GM18520 (cell line): ENCODE results near the gene ATG13.

ENCODE experiments used
- ATAC-seq: cut with Tn5 transposase; IDR thresholded peaks from one replicate; pipeline ENCODE4 v1.9.1; 2021; ENCODE audit not compliant: unreplicated experiment

ATG13 gene

DNA sequence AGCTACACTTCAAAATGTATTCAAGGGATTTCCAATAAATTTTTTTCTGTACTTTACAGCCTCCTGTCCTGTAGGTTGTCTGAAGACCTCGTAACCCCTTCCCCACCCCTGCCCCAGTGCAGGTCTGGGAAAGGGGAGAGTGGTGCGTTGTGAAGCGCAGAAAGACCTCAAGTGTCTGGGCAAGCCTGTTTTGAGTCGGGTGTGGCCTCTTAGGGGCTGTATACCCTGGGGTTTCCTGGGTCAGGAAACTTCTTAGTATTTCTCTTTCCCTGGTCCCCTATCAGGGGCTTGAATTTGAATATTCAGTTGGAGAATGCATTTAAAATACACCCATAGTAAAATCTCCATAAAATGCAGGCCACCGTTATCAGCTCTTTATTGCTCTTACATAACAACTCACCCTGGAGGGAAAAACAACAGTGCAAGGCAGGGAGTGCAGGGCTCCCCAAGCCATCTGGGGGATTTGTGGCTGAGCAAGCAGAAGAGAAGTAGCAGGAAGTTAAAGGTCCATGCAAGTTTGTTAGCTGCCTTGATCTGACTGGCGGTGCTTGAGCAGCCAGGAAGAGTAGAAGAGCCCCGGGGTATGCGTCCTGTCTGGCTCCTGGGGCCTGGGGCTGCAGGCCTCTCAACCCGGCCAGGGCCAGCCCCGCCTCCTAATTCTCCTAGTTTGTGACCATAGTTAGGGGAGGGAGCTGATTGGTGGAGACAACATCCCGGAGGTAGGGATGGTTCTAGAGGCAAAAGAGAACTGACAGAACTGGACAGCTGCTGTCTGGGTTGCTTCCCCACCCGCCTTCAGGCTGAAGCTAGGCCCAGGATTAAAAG lies 57.3 kb downstream of the ATG13 start:
- no peak for ATAC-seq

GRCh38 chr11:46675288-46675851 lies 58.0 kb downstream of the ATG13 start:
- ATAC-seq = no peak

DNA sequence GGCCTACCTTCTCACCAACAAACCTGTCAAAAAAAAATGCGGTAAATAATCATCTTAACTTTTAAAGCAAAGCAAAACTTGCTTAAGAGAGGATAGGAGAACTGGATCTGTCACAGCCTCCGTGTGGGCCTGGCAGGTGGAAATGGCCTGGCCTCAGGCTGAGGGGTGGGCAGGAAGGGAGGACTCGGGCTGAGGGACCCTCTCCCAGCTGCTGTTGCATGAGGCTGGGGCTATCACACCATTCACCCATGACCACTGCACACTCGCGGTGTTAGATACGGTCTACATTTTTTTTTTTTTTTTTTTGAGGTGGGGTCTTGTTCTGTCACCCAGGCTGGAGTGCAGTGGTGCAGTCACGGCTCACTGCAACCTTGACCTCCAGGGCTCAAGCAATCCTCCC lies 58.6 kb downstream of the ATG13 start:
- ATAC-seq = no peak

- ATAC-seq = no peak
Observed at GRCh38 chr11:46676436-46677158, 59.2 kb downstream of the ATG13 start.

DNA sequence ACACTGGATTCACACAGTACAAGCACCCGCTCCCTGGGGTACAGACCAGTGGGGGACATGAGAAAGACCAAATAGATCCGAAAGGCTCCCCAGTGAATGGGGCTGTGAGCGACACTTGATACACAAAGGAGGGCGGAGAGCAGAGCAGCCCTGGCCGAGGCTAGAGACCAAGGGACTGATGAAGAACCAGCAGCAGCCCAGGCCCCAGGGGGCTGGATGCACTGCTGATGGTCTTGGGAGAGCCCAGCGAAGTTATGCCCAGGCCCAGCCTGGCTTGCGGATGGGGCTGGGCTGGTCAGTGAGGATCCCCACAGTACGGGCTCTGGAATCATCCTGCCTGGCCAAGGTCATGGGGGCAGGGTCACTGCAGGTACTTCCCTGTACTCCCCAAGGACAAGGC lies 59.8 kb downstream of the ATG13 start:
- no peak for ATAC-seq

GRCh38 chr11:46677991-46678740 lies 60.8 kb downstream of the ATG13 start:
- ATAC-seq = no peak

GRCh38 chr11:46678741-46679130 lies 61.4 kb downstream of the ATG13 start:
- ATAC-seq = no peak

- ATAC-seq = no peak
Observed at GRCh38 chr11:46679241-46680163, 62.1 kb downstream of the ATG13 start.

DNA sequence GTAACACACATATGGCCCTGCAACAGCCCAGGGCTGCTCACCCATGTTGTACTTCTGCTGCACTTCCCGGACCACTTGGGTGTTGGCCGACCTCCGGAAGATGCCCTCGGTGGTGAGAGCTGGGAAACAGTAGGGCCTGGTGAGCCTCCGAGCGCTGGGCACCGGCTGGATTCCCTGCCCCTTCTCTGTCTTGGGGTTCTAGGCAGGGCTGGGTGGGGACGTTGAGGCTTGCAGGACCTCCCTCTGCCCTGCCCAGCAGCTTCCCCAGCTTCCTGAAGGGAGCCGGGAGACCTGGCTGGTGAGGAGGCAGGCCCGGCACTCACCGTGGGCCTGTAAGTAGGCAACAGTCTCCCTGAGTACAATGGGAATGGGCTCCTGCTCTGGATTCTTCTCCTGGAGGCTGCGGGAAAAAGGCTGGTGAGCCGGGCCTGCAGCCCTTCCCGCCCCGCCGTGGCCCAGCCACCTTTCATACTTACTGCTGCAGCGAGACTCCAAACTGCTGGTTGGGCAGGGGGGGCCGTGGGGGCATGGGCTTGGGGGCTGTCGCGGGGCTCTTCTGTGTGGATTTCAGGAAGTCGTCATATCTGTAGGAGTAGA lies 62.9 kb downstream of the ATG13 start:
- no peak for ATAC-seq

GRCh38 chr11:46680815-46681214 lies 63.5 kb downstream of the ATG13 start:
- ATAC-seq = no peak

- ATAC-seq = no peak
Observed at GRCh38 chr11:46681814-46682213, 64.5 kb downstream of the ATG13 start.

GRCh38 chr11:46682773-46683752 lies 65.7 kb downstream of the ATG13 start:
- ATAC-seq = no peak

DNA sequence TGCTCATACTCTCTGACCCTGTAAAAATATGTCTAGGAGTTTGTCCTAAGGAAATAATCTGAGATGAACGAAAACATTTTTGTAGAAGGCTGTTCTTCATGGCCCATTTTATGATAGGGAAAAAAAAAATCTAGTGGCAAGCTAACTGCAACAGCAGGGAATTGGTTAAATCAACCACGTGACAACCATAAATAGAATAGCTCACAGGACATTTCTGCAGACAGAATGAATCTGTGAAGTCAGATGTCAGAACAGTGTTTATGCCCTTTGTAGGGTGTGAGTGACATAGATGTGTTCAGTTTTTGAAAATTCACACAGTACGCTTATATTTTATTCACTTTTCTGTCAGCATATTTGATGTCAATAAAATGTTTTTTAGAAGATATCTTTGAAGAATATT lies 67.0 kb downstream of the ATG13 start:
- ATAC-seq = no peak

GRCh38 chr11:46686886-46687795 lies 69.8 kb downstream of the ATG13 start:
- no peak for ATAC-seq

DNA sequence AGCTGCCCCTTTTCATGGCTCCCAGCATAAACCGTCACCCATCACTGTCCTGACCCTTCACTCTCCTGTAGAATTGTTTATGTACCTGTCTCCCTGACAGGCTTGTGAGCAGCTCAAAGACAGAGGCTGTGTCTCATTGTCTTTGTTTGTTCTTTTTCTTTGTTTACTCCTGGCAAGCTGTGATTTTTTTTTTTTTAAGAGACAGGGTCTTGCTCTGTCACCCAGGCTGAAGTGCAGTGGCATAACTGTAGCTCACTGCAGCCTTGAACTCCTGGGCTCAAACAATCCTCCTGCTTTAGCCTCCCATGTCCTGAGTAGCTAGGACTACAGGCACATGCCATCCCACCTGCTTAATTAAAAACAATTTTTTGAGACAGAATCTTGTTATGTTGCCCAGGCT lies 73.3 kb downstream of the ATG13 start:
- ATAC-seq = no peak

DNA sequence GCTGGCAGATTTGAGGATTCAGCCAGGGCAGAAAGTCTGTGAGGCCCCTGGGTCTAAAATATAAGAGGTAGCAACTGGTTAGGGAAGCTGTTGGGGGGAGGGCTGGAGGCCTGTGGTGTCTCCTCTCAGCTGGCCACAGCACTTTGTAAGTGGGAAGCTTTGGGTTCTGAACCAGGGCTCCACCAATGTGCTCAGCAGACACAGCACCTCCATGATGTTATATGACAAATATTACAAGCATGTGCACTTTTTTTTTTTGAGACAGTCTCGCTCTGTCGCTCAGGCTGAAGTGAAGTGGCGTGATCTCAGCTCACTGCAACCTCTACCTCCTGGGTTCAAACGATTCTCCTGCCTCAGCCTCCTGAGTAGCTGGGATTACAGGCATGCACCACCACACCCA lies 75.1 kb downstream of the ATG13 start:
- no peak for ATAC-seq

DNA sequence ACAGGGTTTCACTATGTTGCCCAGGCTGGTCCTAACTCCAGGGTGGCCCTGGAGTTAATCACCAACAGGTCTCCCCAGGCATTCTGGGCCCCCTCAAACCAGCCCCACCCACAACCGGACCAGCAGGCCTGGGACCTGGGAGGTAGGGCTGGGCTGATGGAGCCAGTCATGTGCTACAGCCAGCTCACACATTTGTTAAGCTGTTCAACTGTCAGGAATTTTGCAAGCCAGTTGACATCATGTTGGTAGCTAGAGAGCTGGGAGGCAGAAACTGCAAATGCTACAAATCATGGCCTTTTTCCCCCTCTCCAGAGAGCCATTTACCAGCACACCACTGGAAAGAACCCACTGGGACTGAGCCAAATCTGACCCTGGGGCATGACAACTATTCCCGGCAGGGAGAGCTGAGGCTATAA lies 76.3 kb downstream of the ATG13 start:
- no peak for ATAC-seq

GRCh38 chr11:46694072-46694471 lies 76.7 kb downstream of the ATG13 start:
- no peak for ATAC-seq
